AG08395 (cell line): ENCODE results near the gene BGN.

Source experiments
- DNase-seq: peaks from one replicate; pipeline ENCODE4 v3.0.0; 2012; ENCODE audit warnings: mixed read lengths, low spot score

The BGN gene

GRCh38 chrX:153482376-153483015 lies 12.3 kb upstream of the BGN start:
- DNase-seq, result no peak

GRCh38 chrX:153485396-153486080 lies 9.2 kb upstream of the BGN start:
- no peak for DNase-seq

DNA sequence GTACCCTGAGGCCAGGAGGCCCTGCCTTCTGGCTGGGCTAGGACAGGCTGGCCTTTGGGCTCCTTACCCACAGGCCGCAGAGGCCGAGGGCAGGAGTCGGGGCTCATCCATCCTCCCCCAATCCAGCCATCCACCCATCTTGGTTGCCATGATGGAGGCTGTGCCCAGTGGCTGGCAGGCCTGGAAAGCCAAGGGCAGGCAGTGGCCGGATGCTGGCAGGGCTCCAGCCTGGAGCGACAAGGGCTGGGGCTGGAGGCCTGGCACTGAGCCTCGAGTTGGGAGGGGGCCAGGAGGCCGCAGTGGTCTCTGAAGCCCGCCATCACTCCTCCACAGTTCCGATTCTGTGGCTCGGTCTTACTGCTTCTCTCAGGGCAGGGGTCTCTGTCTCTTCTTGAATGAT lies 8.6 kb upstream of the BGN start:
- DNase-seq, result no peak

DNA sequence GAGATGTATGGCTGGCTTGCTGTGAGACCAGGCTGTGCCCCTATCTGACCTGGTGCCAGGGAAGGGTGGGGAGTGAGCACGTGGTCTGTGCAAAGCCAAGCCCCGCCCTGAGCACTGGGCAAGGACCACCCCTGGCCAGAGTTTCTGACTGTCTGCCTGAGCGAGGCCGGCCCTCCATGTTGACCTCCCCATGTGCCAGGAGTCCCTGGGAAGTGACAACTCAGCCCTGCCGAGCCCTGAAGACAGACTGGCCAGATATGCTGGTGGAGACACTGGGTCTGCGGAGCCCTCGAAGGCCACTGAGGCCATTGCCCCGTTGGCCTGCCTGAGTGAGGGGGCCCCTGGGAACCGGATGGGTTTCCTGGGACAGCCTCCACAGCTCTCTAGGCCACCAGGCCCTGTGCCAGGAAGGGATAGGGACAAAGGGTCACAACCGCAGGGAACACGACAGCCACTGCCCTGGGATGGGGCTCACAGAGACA lies 7.1 kb upstream of the BGN start:
- no peak for DNase-seq

GRCh38 chrX:153488231-153488914 lies 6.4 kb upstream of the BGN start:
- no peak for DNase-seq

DNA sequence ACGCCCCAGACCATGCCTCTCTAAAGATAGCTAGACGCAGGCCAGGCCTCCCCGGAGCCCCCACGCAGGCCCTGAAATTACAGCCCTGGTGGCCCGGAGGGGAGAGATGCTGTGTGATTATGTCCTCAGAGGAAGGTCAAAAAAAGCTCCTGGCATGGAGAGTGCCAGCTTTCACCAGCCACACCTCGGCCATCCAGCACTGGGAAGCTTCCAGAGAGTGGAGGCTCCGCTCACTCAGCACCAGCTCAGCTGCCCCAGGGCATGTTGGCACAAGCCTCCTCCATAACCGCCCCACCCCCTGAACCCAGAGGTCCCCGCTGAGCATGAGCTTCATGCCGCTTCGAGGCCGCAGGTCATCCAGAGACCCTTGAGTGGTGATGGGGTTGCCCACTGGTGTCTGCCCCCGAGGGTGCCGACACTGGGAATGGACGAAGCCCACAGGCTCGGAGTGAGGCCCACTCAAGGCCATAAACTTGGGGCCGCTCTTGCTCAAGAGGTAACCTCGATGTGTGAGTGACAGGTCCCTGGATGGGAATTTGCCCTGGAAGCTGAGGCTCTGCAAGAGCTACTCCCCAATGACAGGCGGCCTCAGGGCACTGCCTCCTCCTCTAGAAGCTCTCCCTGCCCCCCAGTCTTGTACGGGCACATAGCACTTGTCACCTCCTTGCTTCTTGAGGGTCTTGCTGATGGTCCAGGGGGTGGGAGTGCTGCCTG lies 4.4 kb upstream of the BGN start:
- no peak for DNase-seq

GRCh38 chrX:153491351-153491914 lies 3.3 kb upstream of the BGN start:
- no peak for DNase-seq

GRCh38 chrX:153491918-153492317 lies 2.9 kb upstream of the BGN start:
- DNase-seq, result no peak

GRCh38 chrX:153492543-153492942 lies 2.2 kb upstream of the BGN start:
- no peak for DNase-seq

DNA sequence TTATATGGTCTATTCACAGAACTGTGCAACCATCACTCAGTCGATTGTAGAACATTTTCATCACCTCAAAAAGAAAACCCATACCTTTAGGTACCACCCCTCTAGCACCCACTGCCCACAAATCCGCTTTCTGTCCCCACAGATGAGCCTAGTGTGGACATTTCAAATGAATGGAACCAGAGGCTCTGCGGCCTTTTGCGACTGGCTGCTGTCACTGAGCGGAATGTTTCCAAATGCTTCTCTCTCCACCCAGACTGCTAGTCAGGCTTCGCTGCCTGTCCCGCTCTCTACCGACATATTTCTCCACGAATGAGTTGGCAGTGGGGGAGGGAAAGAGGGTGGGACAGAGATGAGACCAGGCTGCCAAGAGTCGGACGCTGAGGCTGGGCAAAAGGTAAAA lies 1.7 kb upstream of the BGN start:
- no peak for DNase-seq

DNA sequence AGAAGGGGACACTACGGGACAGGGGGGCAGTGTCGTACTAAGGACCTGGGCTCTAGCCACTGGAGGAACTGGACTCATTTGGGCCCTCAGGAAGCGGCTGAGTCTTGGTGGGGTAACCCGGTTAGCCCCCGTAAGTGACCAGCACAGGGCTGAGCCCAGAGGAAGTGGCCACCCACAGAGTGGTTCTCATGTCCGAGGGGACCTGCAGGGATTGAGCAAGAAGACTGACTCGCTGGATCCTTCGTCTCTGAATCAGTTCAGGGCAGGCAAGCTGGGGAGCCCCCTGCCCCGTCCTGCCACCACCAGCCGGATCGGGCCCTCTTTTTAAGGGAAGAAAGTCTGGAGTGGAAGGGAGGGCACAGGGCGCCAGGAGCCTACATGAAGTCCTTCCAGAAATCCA lies 719 bp upstream of the BGN start:
- no peak for DNase-seq

GRCh38 chrX:153495362-153495751 lies 577 bp downstream of the BGN start:
- peak; percentile 42 for DNase-seq

GRCh38 chrX:153495903-153496589 lies 1.3 kb downstream of the BGN start:
- DNase-seq, result no peak

- peak; percentile 17 for DNase-seq
Measured at GRCh38 chrX:153496590-153496959, 1.8 kb downstream of the BGN start.

DNA sequence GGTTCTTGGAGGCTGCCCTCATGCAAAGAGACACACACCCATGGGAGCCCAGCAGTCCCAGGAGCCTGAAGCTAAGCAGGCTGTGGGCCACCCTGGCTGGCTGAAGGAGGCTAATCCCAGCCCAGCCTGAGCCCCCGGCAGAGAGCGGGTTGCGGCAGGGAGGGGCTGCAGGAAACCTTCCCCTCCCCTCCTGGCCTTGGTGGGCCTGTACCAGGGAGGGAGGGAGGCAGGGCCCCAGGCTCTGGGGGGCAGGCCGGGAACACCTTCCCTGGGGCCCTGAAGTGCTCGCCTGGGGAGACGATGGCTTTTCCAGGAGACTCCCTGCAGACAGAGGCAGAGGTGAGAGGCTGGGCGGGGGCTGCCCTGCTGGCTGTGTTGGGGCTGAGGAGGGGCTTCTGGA lies 3.7 kb downstream of the BGN start:
- DNase-seq, result no peak

- no peak for DNase-seq
Measured at GRCh38 chrX:153499341-153499740, 4.6 kb downstream of the BGN start.

DNA sequence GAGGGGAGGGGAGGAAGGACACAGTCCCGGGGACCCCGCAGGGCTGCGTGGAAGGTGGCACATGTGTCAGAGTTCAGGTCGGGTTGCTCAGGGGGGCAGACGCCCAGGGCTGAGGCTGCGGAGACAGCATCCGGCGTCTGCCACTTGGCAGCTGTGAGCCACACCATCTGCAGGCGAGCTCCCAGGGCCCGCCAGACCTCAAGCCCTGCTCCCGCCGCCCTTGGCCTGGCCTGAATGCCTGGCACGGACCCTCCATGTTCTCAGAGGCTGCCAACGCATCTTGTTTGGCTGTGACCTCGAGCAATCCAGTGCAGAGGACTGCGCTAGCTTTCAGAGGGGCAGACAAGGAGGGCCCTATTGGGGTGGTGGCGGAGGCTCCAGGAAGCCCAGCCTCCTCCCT lies 5.1 kb downstream of the BGN start:
- peak; percentile 31 for DNase-seq

DNA sequence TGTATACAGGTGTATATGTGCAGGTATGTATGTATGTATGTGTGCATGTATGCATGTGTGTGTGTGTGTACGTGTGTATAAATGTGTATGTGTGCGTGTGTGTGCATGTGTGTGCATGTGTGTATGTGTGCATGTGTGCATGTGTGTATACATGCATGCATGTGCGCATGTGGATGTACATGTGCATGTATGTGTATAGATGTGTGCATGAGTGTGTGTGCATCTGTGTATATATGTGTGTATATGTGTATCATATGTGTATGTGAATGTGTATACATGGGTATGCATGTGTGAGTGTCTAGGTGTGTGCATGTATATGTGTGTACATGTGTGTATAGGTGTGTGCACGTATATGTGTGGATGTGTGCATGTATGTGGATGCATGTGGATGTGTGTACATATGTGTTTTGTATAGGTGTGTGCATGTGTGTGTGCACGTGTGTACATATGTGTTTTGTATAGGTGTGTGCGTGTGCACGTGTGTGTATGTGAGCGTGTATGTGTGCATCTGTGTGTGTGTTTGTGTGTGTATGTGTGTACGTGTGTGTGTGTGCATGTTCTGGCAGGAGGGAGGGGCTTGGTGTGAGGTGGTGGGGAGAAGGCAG lies 6.0 kb downstream of the BGN start:
- DNase-seq, result no peak

DNA sequence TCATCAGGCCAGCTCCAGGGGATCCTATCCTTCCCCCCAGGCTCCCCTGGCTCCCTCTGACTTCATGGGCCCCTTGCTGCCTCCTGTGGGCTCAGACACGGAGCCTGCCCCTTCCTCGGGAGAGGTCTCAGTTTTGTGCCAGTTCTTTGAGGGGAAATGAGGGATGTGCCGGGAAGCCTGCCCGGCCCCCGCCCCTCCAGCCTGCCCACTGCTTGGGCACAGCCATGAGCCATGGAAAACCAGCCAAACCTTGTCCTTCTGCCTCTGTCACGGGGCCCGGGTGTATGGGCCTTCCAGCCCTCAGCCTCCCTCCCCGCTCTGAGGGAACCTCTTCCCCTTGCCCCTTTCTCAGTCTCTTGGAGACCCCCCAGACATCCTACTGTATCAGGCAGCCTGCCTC lies 6.8 kb downstream of the BGN start:
- DNase-seq, result no peak

DNA sequence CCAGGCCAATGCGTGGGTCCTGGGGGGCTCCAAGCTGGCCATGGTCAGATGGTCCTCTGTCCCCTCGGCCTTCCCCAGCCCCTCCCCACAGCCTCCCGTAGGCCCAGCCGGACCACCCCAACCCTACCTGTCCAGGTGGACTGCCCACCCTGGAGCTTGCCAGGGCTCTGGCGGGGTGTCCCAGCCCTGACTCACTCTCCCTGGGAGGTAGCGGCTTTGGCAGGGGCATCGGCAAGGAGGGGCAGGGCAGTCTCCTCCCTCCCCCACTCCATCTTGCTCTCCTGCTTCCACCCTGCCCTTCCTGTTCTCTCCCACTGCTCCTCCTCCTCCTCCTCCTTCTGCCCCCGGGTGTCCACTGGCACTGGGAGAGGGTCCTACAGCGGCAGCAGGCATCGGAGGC lies 7.4 kb downstream of the BGN start:
- no peak for DNase-seq

GRCh38 chrX:153502796-153503195 lies 8.0 kb downstream of the BGN start:
- DNase-seq, result no peak
